Frontal cortex (tissue), 4 donors: ENCODE results near the gene TRPV5. TPM values are rescaled to one million over a fixed set of nuclear protein-coding genes. Genes with fewer than 3 reads are reported as not detected.

Source experiments
- DNase-seq, 2 donors: peaks; one replicate each; pipeline ENCODE4 v3.0.0; 2012; ENCODE audit warnings: low spot score in 2 of 2
- FAIRE-seq: peaks from 2 replicates; lab custom pipeline; 2012; peaks lifted over from hg19 to GRCh38; lab: Jason Lieb, UNC
- total RNA-seq: library from RNA; depleted of rRNA; stranded (reverse); fragments of >200 nt; gene quantifications from one replicate; pipeline ENCODE4 v1.2.3, GENCODE V29; 2014
- donor health status: control.
- donor health status: control.
- donor health status: control.

TRPV5 gene
- total RNA-seq, 1 donor from 2014 or later = not detected

DNA sequence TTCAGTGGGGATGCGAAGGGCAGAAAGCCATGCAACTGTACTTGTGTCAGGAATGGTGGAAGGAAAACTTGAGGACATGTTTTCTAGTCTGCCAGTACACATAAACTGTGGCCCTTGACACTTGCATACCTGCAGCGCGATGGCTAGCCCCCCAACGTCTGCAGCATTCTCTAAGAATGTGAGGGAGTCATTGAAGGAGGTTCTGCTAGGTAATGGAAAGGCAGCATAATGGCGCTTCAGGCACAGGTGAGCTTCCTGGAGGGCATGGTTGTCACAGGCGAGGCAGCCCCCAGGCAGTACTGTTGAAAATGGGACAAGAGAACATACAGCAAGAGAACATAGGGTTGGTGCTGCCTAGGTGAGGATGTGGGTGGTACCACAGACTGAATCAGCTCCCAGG, 9.2 kb upstream of the TRPV5 start:
- DNase-seq = no peak
- FAIRE-seq = no peak

DNA sequence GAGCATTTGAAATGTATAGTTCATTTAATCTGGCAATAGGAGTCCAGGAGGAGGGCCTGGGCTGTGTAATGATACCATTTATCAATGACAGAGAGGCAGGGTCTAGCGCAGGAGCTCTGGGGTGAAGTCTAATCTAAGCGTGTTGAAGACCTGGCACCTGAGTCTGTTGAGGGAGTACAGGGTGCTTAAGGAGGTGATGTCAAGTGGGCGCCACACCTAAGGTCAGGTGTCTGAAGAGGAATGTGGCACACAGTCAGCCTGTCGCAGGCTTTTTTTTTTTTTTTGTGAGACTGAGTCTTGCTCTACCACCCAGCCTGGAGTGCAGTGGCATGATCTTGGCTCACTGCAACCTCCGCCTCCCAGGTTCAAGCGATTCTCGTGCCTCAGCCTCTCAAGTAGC, 8.0 kb upstream of the TRPV5 start:
- no peak for DNase-seq
- FAIRE-seq = no peak

DNA sequence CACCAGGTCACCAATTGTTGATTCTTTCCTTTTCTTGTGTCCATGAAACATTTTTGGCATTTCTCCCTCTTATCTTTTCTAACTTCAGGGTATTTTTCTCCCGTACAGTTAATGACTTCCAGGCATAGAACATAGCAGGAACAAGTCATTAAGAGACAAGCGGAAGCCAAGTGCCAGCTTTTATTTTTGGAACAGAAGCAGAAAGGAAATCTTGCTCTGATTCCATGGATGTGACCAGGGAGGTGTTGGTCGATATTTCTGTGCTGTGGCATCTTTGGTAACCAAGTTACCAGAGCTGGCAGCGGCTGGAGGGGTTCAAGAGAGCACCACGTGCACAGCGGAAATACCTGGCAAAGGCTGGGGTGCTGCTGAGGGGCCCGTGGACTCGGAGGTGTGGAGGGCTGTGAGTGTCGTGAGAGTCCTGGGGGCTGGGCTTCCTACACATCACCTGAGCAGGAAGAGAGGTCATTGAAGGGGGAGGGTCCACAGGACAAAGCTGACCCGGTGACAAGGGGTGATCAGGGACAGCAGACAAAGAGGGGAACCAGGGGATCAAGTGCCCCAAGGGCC, 7.5 kb upstream of the TRPV5 start:
- FAIRE-seq (no peak), DNase-seq (no peak)

DNA sequence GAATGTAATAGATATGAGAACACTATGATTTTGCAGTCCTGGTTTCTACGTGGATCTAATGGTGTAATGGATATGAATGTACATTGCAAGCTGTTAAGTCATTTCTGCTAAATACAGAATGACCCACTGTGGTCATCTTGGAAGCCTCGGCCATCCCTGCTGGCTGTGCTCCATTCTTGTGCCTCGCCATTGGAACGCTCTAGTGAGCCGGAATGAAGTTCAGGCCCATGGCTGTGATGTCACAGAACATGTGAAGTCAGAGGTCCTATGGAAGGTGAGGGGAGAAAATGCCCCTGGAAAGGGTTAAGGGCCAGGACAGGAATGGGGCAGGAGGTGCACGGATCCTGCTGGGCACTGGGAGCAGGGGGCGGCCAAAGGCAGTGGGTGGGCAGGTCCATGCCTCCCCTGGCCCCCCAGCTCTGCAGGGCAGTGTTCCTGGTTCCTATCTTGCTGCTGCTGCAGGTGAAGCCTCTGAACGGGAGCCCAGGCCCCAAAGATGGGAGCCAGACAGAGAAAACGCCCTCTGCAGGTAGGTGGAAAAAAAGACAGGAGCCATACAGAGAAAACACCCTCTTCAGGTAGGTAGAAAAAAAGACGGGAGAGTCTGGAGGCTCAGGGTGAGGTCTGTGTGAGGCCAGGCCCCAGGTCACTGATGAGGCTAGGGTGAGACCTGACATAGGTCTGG, 5.8 kb upstream of the TRPV5 start, which contains the start of gene LLCFC1:
Gene LLCFC1, plus strand, starts transcription at position 259 of the 685 bp plus-strand sequence. Its CDS starts 138 bp downstream, at position 397.
- FAIRE-seq = no peak
- DNase-seq = no peak

DNA sequence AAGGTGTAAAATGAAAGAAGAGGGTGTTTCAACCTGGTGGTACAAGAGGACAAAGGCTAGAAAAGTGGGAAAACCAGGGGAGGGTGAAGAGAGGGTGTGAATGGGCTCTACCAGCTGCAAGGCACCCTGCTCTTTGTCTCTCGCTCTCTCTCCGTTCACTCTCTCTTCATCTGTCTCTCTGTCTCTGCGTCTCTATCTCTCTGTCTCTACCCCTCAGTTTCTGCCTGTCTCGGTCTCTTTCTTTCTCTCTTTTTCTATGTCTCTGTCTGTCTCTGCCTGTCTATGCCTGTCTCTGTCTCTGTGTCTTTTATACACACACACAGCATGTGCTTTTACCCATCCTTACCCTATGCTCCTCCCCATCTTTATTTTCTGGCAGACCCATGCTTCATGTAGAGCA, 5.1 kb upstream of the TRPV5 start:
- FAIRE-seq = no peak

DNA sequence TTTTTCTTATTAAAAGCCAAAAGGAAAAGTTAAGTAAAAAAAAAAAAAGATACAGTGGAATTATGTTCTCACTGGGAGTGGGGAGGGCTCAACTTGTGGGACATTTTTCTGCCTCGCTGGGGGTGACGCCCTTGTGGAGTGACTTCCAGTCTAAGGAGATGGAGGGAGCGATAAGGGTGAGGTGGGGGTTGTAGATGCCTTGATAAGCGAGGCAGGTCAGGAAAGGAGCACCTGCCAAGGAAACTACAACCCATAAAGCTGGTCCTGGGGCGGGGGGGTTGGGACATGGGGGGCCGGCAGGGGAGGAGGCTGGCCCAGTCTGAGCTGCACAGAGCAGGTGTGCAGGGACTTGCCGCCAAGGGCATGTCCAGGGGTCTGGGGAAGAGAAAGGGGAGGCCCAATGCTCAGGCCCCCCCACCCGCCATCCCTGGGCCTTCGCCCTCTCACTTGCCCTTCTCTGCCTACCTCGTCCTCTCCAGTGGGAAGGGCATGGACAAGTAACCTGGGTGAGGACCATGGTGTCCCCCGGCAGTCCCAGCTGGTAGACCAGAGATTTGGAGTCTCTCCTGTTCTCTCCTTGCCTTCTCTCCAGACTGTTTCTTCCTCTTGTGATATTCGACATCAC, 2.5 kb upstream of the TRPV5 start:
- DNase-seq (no peak), FAIRE-seq (no peak)

More for the DNA sequence above, 5.1 kb upstream of the TRPV5 start:
- no peak for DNase-seq

DNA sequence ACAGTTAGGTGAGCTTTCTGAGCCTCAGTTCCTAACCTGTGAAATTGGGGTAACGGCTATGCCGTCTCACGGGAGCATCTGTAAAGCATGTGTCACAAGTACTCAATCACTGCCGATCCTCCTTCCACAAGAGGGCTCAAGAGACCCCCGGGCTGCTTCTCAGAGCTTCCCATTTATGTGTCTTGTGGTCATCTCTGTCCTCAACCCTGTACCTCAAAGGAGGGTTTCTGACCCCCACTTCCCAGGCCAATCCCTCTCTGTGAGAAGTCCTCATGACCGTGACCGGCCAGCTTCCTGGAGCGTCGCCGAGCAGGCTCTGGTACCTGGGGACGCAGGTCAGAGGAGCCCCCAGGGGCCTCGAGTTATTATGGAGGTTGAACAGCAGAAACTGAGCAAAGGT, 510 bp upstream of the TRPV5 start:
- FAIRE-seq (no peak), DNase-seq (no peak)

DNA sequence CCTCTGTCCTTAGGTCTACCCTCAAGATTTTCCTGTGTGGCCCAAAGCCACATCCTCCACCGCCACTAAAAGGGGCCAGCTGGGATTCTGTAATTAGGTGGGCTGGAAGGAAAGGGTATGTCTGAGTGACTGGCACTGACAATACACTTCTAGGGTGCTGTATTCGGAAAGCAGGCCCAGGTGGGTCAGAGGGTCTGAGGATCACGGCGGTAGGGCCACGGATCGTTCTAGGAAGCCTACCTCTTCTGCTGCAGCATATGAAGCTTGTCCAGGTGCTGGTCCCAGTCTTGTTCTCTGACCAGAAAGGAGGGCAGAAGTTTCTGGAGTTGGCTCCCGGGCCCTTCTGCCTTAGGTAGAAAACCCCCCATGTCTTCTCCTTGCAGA, 462 bp downstream of the TRPV5 start:
- FAIRE-seq (no peak), DNase-seq (no peak)

DNA sequence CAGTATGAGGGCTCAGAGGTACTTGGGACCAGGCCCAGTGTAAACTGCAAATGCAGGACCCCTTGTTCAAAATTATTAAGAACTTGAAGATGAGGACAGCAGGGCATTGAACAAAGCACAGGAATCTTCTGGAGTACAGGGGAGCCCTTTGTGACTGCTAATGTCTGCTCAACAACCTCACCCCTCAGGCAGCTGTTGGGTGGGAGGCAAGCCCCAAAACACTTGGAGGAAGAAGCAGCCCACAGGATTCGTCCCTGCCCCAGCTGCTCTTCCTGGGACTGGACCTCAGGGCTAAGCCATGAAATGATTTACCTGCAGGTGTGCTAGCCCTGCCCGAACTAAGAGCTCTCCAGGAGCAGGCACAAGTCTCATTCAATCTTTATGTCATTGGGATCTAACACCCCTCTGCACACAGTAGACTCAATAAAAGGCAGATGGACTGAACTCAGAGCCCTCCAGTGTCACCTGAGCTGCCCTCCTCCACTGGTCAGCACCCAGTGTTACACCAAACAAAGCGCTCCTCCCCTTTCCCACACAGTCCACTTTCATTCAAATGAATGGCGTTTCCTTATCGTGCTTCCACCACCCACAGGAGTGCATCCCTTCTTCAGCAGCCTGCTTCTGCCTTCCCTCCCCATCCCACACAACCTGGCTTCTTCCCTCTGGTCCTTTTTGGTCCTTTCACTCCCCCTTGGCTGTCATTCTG, 1.0 kb downstream of the TRPV5 start:
- FAIRE-seq = no peak
- no peak for DNase-seq

DNA sequence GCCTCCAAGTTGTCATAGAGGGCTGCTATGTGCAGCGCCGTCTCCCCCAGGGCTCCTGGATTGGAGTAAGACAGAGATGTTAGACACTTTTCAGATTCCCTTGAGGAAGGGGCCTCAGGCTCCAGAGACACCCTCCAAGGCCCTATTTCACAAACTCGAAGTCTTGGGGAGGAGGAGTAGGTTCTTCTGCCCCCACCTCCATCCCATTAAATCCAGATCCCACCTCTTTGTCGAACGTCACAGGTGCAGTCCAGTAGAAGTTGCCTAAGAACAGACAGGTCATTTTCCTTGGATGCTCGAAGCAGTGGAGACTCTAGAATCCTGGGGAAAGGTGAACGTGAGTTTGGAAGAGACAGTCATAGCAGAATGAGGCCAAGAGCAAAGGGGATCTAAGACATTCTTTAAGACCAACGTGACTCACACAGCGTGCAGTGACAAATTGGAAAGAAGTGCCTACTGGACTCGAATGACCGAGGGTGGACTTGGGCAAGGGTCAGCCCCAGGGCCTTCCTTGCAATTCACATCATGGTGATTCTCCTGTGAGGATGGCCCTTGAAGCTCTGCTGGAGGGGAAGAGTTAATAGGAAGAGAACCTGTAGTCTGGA, 3.3 kb downstream of the TRPV5 start:
- DNase-seq (no peak), FAIRE-seq (no peak)

DNA sequence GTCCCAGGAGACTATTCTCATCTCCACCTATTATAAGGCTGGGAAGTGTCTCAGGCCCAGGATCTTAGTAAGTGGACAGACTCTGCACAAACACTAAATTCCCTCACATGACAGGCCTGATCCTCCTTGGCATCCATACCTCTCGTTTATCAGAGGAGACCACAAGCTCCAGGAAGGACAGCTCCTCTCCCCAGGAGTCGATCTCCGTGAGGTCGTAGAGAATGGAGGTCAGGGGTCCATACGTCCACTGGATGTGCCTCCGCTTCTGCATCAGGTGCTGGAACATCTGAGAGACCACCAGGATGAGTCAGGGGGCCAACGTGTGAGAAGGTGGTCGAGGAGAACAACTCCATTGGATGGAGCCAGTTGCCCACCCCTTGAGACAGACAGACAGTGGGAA, 5.6 kb downstream of the TRPV5 start:
- DNase-seq = no peak
- FAIRE-seq = no peak

DNA sequence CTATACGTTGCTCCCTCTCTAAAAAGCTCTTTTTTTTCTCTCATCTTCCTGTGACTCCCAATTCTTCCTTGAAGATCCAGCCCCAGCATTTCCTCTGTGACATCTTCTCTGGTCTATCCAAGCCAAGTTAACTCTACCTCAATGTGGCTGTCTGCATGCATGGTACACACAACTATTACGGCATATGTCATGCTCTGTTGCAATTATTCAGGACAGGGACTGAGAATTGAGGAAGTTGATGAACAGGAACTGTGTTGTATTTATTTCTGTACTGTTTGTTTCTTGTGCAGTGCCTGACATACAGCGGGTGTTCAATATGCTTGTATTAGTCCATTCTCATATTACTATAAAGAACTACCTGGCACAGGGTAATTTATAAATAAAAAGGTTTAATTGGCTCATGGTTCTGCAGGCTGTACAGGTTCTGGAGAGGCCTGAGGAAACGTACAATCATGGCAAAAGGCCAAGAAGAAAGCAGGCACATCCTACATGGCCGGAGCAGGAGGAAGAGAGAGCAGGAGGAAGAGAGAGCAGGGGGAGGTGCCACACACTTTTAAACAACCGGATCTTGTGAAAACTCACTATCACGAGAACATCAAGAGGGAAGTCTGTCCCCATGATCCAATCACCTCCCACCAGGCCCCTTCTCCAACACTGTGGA, 6.3 kb downstream of the TRPV5 start:
- no peak for DNase-seq
- no peak for FAIRE-seq

DNA sequence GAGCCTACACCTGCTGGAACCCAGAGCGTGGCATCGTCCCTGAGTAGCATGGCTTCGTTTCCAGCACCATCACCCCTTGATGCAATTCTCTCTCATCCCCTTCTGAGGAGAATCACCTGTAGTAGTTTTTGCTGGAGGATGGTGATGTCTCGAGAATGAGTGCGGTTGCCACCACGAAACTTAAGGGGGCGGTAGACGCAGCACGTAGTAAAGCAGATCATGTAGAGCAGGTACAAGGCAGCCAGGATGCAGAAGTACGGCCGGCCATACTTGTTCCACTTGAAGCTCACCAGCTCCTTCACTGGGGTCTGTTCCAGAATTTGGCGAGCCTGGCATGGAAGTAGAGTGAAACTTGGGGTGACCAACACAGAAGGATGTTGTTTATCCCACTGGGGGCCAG, 8.1 kb downstream of the TRPV5 start:
- no peak for DNase-seq
- no peak for FAIRE-seq

DNA sequence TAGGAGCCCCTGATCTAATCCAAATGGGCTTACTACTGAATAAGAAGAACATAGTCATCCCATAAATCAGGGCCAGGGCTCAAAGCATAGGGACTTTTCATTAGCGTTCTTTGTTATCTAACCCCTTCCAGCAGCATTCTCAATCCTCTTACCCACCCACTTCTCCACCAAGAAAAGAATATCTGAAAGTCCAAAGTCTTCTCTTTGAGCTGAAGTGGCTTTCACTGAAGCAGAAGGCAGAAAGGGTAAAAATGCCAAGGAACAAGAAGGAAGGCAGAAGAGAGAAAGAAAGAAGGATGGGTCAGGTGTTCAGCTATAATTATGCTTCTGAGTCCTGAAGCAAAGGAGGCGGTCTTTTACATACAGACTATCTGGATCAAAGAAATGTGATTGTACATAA, 10.2 kb downstream of the TRPV5 start:
- DNase-seq (no peak), FAIRE-seq (no peak)

DNA sequence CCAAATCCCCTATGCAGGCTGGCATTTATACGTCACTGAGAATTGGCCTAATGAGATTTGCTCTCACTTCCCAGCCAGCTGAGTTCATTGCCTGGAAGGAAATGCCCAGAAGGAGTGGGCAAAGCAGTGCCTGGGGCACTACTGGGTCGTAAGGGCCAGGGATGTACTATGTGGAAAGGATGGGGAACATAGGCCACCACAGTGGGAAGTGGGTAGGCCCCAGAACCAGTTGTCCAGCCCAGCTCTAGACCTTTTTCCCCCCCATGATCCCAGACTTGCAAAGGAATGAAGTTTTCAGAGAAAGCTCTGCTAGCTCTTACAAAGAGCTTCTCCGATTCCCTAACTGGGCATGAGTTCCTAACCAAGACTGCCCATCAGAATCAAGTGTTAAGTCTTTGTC, 13.9 kb downstream of the TRPV5 start:
- FAIRE-seq (no peak), DNase-seq (no peak)

DNA sequence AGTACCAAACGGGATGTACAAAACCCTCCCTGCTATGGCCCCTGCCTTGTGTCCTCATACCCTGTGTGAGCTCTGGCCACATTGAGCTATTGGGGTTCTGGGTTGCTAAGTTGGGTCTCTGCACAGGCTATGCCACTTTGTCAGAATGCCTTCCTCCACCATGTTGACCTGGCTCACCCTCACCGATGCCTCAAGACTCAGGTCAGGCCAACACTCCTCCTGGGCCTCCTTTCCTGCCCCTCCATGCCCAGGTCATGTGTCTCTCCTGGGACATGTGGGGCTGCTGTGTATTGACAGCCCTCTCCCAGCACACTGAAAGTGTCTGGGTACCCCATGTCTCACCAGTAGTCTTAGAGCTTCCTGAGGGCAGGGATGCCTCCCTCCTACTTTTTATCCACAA, 14.6 kb downstream of the TRPV5 start:
- FAIRE-seq (no peak), DNase-seq (no peak)

DNA sequence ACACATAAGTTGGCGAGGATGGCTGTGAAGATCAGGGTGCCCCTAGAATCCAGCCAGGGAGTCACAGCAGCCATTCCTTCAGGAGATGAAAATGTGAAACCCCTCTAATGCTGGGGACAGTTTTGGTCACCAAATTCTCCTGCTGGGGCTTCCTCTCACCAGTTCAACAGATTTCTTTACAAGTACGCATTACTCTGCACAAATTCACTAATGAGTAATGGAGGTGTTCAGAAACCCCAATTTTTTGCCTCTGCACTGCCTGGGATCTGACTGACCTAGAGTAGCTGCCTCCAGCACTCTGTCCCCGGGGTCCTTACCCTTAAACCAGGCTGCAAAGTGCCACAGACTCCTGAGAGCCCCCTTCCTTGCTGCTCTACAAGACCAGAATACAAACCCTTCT, 16.1 kb downstream of the TRPV5 start:
- no peak for FAIRE-seq

DNA sequence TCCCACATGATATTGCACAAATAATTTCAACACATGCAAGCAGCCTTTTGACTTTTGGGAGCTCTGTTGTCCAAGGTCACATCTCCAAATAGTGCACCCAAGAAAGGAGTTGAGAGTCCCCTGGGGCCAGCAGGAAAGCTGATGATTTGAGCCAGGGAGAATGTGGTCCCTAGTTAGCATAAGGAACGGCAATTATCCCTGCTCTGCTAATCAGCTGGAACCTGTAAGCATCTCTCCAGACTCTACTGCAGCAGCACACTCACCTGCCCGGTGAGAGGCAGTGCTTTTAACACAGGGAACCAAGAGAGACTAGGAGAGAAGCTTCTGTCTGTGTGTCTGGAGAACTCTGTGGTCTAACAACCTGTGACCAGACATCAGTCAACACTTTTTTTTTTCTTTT, 17.0 kb downstream of the TRPV5 start:
- no peak for DNase-seq
- no peak for FAIRE-seq

More for the DNA sequence above, 16.1 kb downstream of the TRPV5 start:
- no peak for DNase-seq

DNA sequence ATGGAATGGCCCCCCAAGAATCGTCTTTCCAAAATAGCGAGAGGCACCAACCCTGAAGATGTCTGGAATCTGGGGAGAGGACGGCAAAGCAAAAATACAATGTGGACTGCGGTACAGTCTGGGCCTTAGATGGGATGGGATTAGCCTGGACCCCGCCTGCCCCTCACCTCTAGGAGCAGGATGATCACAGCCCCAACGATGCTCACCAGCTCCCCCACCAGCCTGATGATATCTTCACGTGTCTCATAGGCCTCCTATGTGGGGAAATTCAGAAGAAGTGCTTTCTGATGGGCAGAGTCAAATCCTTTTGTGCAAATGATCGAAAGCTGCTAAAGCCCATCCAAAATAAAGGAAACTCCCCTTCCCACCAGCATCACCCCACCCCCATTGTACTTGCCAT, 18.2 kb downstream of the TRPV5 start:
- no peak for FAIRE-seq
- DNase-seq = no peak

DNA sequence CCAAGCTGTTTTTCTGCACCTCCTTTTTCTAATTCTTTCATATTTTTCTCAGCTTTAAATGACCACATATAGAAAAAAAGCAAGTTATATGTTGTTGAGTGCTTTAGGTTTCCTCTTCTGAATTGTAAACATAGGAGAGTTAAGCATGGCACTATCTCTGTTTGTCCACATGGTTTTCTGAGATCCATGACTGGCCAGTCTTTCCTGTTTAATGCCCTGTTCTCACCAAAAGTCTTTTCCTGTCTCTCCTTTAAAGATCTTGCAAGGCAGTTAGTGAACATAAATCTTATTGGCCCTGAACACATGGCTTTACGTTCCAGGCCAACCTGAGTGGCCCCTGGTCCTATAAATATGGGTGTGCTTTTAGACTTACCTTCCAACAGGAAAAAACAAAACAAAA, 19.4 kb downstream of the TRPV5 start:
- no peak for FAIRE-seq

More for the DNA sequence above, 19.4 kb downstream of the TRPV5 start:
- no peak for DNase-seq
